GM19240 (cell line): ENCODE measurements around the gene PLEKHN1.

Experiments used
- DNase-seq: peaks from one replicate; pipeline ENCODE4 v3.0.0; 2011; ENCODE audit warnings: low spot score; ENCODE audit not compliant: insufficient read length

The PLEKHN1 gene

GRCh38 chr1:960363-961131, 5.7 kb upstream of the PLEKHN1 start, which contains the start of gene KLHL17:
Gene KLHL17 (plus strand): TSS chr1:960584. CDS start chr1:960694, 110 bp downstream.
- DNase-seq = peak; percentile 90

- DNase-seq = no peak
These were observed 5.1 kb upstream of the PLEKHN1 start for GRCh38 chr1:961132-961669.

- no peak for DNase-seq
These were observed 3.6 kb upstream of the PLEKHN1 start for GRCh38 chr1:962381-963300.

- DNase-seq = no peak
These were observed 3.0 kb upstream of the PLEKHN1 start for GRCh38 chr1:963301-963651.

- DNase-seq = no peak
These were observed 2.3 kb upstream of the PLEKHN1 start for GRCh38 chr1:963746-964525.

GRCh38 chr1:964691-965525, 1.4 kb upstream of the PLEKHN1 start:
- DNase-seq = no peak

GRCh38 chr1:965526-966134, 652 bp upstream of the PLEKHN1 start:
- no peak for DNase-seq

- DNase-seq = peak; percentile 94
These were observed 520 bp downstream of the PLEKHN1 start for GRCh38 chr1:966704-967300.

- no peak for DNase-seq
These were observed 1.4 kb downstream of the PLEKHN1 start for GRCh38 chr1:967466-968343.

- no peak for DNase-seq
These were observed 3.1 kb downstream of the PLEKHN1 start for GRCh38 chr1:969260-969855.

GRCh38 chr1:970242-970972, 4.1 kb downstream of the PLEKHN1 start:
- DNase-seq = no peak

- no peak for DNase-seq
These were observed 4.9 kb downstream of the PLEKHN1 start for GRCh38 chr1:970973-971730.

- no peak for DNase-seq
These were observed 5.6 kb downstream of the PLEKHN1 start for GRCh38 chr1:971751-972506.

GRCh38 chr1:972726-973458, 6.6 kb downstream of the PLEKHN1 start:
- DNase-seq = no peak
